Breast epithelium (tissue), 3 donors: Measurements from ENCODE around the gene PHACTR1.

Experiments
- CTCF ChIP-seq, 3 donors: fragments of 450-650 bp; IDR thresholded peaks; one replicate each; pipeline ENCODE4 v1.5.1; 2016 to 2017; ENCODE audit warnings: antibody characterized with exemption in 3 of 3, mild to moderate bottlenecking in 3 of 3, moderate library complexity in 3 of 3
- POLR2A ChIP-seq: fragments of 450-650 bp; IDR thresholded peaks from one replicate; pipeline ENCODE4 v1.6.1; 2016; ENCODE audit warnings: antibody characterized with exemption, mild to moderate bottlenecking, moderate library complexity

GRCh38 chr6:13181393-13181792 is 464.8 kb downstream of the PHACTR1 start:
- no peak for TF ChIP-seq CTCF (IDR thresholded peaks at IDR 0.05)
- no peak for TF ChIP-seq POLR2A
